ENCODE measurements around the gene LTF. TPM values are rescaled to one million over a fixed set of nuclear protein-coding genes. Genes with fewer than 3 reads are reported as not detected.

The LTF gene
- total RNA-seq, 3 donors from 2014 or later: not detected

GRCh38 chr3:46483825-46484224 lies 19.1 kb upstream of the LTF start:
- peaks cover 8% of the 10 kb centered on the region for H3K27me3 Mint-ChIP-seq (ENCODE audit: low read depth)
- no peaks in the 10 kb centered on the region for H3K36me3 Mint-ChIP-seq (ENCODE audit: insufficient read depth)
- H3K4me1 Mint-ChIP-seq (ENCODE audit: low read depth): peaks cover 4% of the 10 kb centered on the region
- no peaks in the 10 kb centered on the region for H3K9me3 Mint-ChIP-seq
- ATAC-seq (no peak), DNase-seq (no peak)
- no peak overlapping the region for H3K4me3 Mint-ChIP-seq

DNA sequence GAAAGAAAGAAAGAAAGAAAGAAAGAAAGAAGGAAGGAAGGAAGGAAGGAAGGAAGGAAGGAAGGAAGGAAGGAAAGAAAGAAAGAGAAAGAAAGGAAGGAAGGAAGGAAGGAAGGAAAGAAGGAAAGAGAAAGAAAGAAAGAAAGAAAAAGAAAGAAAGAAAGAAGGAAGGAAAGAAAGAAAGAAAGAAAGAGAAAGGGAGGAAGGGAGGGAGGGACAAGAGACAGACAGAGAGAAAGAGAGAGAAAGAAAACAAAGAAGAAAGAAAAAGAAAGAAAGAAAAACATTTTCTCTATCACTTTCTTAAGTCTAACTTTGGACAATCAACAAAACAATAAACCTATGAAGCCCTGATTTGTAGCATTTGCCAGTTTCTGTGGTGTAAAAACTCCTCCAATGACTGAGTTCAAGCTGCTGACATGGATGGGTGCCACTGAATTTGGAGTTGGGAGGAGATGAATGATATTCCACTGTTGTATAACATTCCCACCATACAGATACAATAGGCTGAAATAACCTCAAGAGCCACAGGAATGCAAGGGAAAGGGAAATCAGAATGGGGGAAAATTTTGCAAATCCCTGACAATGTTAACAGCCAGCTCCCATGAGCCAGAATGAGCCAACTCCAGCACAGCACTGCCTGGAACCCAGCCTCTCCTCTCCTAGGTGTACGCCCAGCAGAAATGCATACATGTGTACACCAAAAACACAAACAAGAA lies 18.1 kb upstream of the LTF start:
- no peak for ATAC-seq

GRCh38 chr3:46481636-46482035 lies 16.9 kb upstream of the LTF start:
- Mint-ChIP-seq H3K36me3 (ENCODE audit: insufficient read depth) (no peaks in the 10 kb centered on the region), H3K9me3 (no peaks in the 10 kb centered on the region), H3K27me3 (ENCODE audit: low read depth) (peaks cover 19% of the 10 kb centered on the region), H3K4me1 (ENCODE audit: low read depth) (no peaks in the 10 kb centered on the region), H3K4me3 (no peak overlapping the region)
- ATAC-seq (no peak), DNase-seq (no peak)

More for the DNA sequence above, 18.1 kb upstream of the LTF start:
- Mint-ChIP-seq H3K27me3 (ENCODE audit: low read depth) (peaks cover 13% of the 10 kb centered on the region), H3K36me3 (ENCODE audit: insufficient read depth) (no peaks in the 10 kb centered on the region), H3K4me1 (ENCODE audit: low read depth) (no peaks in the 10 kb centered on the region), H3K9me3 (no peaks in the 10 kb centered on the region), H3K4me3 (no peak overlapping the region)
- no peak for DNase-seq

- DNase-seq: no peak
- ATAC-seq: no peak
- Mint-ChIP-seq H3K9me3 (no peaks in the 10 kb centered on the region), H3K4me3 (no peak overlapping the region), H3K27me3 (ENCODE audit: low read depth) (peaks cover 19% of the 10 kb centered on the region), H3K36me3 (ENCODE audit: insufficient read depth) (no peaks in the 10 kb centered on the region), H3K4me1 (ENCODE audit: low read depth) (no peaks in the 10 kb centered on the region)
Measured at GRCh38 chr3:46480491-46481195, 15.9 kb upstream of the LTF start.

DNA sequence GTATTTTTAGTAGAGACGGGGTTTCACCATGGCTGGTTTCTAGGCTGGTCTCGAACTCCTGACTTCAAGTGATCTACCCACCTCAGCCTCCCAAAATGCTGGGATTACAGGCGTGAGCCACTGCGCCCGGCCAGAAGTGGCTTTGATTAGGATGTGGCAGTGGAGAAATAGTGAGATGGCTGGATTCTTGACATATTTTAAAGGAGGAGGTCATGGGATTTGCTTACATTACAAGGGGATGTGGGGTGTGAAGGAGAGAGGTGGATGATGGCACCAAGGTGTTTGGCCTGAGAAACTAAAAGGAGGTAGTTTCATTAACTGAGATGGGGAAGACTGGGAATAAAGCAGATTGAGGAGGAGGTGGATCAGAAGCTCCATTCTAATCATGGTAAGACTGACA lies 15.0 kb upstream of the LTF start:
- Mint-ChIP-seq H3K4me3 (no peak overlapping the region), H3K9me3 (peaks cover 5% of the 10 kb centered on the region), H3K36me3 (ENCODE audit: insufficient read depth) (no peaks in the 10 kb centered on the region), H3K27me3 (ENCODE audit: low read depth) (peaks cover 19% of the 10 kb centered on the region), H3K4me1 (ENCODE audit: low read depth) (no peaks in the 10 kb centered on the region)
- no peak for ATAC-seq
- no peak for DNase-seq

DNA sequence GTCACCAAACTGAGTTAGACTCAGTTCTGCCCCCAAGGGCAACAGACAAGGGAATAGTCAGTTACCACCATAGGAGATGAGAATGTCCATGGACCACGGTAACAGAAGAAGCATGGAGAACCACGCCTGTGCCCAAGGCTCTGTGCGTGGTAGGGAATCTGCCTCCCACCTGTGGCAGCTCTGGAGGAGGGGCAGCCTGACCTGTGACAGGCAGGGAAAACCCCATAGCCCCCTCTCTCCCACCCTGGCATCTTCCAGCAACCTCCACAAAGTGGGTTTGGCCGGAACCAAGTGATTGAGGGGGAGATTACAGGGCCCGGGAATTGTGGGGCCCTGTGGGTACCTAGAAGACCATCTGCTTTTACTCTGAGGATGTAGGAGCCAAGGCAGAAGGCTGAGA lies 14.3 kb upstream of the LTF start:
- no peak overlapping the region for H3K4me3 Mint-ChIP-seq
- no peak for DNase-seq
- H3K27me3 Mint-ChIP-seq (ENCODE audit: low read depth): peaks cover 20% of the 10 kb centered on the region
- peaks cover 12% of the 10 kb centered on the region for H3K9me3 Mint-ChIP-seq
- H3K36me3 Mint-ChIP-seq (ENCODE audit: insufficient read depth): peaks cover 2% of the 10 kb centered on the region
- no peak for ATAC-seq
- no peaks in the 10 kb centered on the region for H3K4me1 Mint-ChIP-seq (ENCODE audit: low read depth)

DNA sequence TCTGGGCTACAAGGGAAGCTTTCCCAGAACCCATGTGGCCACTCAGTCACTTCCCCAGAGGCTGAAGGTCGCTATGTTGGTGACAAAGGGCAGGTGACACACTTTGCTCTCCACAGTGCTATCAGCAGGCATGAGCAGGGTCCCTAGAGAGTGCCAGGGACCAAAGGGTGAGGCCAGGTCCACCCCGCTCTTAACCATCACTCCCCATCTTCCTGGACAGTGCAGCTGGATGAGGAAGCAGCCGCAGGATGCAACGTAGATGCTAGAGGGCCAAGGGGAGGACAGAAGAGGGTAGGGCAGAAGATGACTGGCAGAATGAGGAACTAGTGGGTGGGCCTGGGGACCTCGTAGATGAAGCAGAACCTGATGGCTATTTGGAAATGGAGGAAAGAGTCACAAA lies 13.6 kb upstream of the LTF start:
- H3K4me3 Mint-ChIP-seq: no peak overlapping the region
- no peaks in the 10 kb centered on the region for H3K4me1 Mint-ChIP-seq (ENCODE audit: low read depth)
- DNase-seq (no peak), ATAC-seq (no peak)
- peaks cover 17% of the 10 kb centered on the region for H3K9me3 Mint-ChIP-seq
- H3K27me3 Mint-ChIP-seq (ENCODE audit: low read depth): peaks cover 23% of the 10 kb centered on the region
- peaks cover 2% of the 10 kb centered on the region for H3K36me3 Mint-ChIP-seq (ENCODE audit: insufficient read depth)

GRCh38 chr3:46477756-46478155 lies 13.1 kb upstream of the LTF start:
- no peak for ATAC-seq
- peaks cover 28% of the 10 kb centered on the region for H3K27me3 Mint-ChIP-seq (ENCODE audit: low read depth)
- no peak overlapping the region for H3K4me3 Mint-ChIP-seq
- DNase-seq: no peak
- peaks cover 2% of the 10 kb centered on the region for H3K36me3 Mint-ChIP-seq (ENCODE audit: insufficient read depth)
- peaks cover 17% of the 10 kb centered on the region for H3K9me3 Mint-ChIP-seq
- no peaks in the 10 kb centered on the region for H3K4me1 Mint-ChIP-seq (ENCODE audit: low read depth)

GRCh38 chr3:46477145-46477544 lies 12.4 kb upstream of the LTF start:
- Mint-ChIP-seq H3K27me3 (ENCODE audit: low read depth) (peaks cover 29% of the 10 kb centered on the region), H3K4me1 (ENCODE audit: low read depth) (no peaks in the 10 kb centered on the region), H3K9me3 (peaks cover 17% of the 10 kb centered on the region), H3K36me3 (ENCODE audit: insufficient read depth) (peaks cover 2% of the 10 kb centered on the region), H3K4me3 (no peak overlapping the region)
- DNase-seq (no peak), ATAC-seq (no peak)

GRCh38 chr3:46472736-46473135 lies 8.0 kb upstream of the LTF start:
- Mint-ChIP-seq H3K9me3 (peaks cover 17% of the 10 kb centered on the region), H3K4me1 (ENCODE audit: low read depth) (no peaks in the 10 kb centered on the region), H3K27me3 (ENCODE audit: low read depth) (peaks cover 22% of the 10 kb centered on the region), H3K4me3 (no peak overlapping the region), H3K36me3 (ENCODE audit: insufficient read depth) (peaks cover 2% of the 10 kb centered on the region)
- DNase-seq (no peak), ATAC-seq (no peak)

DNA sequence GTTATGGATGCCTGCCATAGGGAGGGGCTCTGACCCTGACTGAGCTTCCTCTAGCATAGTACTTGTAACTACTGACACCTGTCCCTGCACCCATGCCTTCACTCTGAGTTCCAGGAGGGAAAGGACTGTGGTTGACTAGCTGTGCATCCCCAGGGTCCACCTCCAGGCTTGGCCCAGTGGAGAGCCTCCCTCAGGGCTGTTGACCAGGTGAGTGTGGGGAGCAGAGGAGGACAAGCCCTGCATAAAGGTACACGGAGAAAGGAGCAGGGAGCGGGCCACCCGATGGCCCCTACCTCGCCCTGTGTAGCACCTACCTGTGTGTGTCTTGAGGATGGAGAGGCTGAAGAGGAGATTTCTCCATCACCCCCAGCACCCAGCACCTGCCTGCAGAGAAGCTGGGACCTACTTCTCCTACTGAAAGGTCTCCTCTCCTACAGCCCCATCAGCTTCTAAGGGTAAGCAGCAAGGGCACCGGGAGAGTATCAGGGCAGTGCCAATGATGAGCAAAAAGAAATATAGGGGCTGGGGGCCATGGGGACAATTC lies 6.7 kb upstream of the LTF start:
- ATAC-seq: no peak
- no peaks in the 10 kb centered on the region for H3K4me1 Mint-ChIP-seq (ENCODE audit: low read depth)
- H3K27me3 Mint-ChIP-seq (ENCODE audit: low read depth): peaks cover 16% of the 10 kb centered on the region

DNA sequence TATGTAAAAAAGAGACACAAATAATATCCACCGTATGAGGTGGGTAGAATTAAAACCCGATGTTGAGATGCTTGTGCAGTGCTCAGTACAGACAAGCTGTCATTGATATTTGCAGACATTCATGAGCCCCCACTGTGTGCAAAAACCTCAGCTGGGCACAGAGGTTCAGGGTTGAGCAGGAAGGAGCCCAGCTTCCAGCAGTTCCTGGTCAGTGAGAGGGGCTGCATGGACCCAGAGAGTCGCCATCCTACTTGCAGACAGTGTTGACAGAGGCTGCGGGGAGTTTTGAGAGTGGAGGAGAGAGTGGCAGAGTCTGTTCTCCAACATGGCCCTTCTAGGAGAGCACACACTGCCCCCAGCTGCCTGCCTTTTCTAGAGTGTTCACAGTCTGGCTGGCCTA lies 6.1 kb upstream of the LTF start:
- no peak for DNase-seq
- Mint-ChIP-seq H3K9me3 (peaks cover 17% of the 10 kb centered on the region), H3K4me3 (no peak overlapping the region), H3K27me3 (ENCODE audit: low read depth) (peaks cover 17% of the 10 kb centered on the region), H3K36me3 (ENCODE audit: insufficient read depth) (peaks cover 2% of the 10 kb centered on the region), H3K4me1 (ENCODE audit: low read depth) (no peaks in the 10 kb centered on the region)
- ATAC-seq: no peak

More for the DNA sequence above, 6.7 kb upstream of the LTF start:
- peaks cover 2% of the 10 kb centered on the region for H3K36me3 Mint-ChIP-seq (ENCODE audit: insufficient read depth)
- DNase-seq: no peak
- H3K4me3 Mint-ChIP-seq: no peak overlapping the region
- peaks cover 17% of the 10 kb centered on the region for H3K9me3 Mint-ChIP-seq

- DNase-seq: no peak
- no peak for ATAC-seq
- peaks cover 26% of the 10 kb centered on the region for H3K27me3 Mint-ChIP-seq (ENCODE audit: low read depth)
Measured at GRCh38 chr3:46469680-46470357, 5.1 kb upstream of the LTF start.

GRCh38 chr3:46468753-46469600 lies 4.3 kb upstream of the LTF start:
- Mint-ChIP-seq H3K4me3 (no peak overlapping the region), H3K4me1 (ENCODE audit: low read depth) (no peaks in the 10 kb centered on the region), H3K9me3 (peaks cover 5% of the 10 kb centered on the region), H3K36me3 (ENCODE audit: insufficient read depth) (no peaks in the 10 kb centered on the region), H3K27me3 (ENCODE audit: low read depth) (peaks cover 30% of the 10 kb centered on the region)
- DNase-seq (no peak), ATAC-seq (no peak)

More at GRCh38 chr3:46469680-46470357, 5.1 kb upstream of the LTF start:
- H3K9me3 Mint-ChIP-seq: peaks cover 13% of the 10 kb centered on the region
- no peaks in the 10 kb centered on the region for H3K4me1 Mint-ChIP-seq (ENCODE audit: low read depth)
- H3K4me3 Mint-ChIP-seq: no peak overlapping the region
- peaks cover 2% of the 10 kb centered on the region for H3K36me3 Mint-ChIP-seq (ENCODE audit: insufficient read depth)

All from activated T-cell treated with anti-CD3 and anti-CD28 coated beads, Interleukin-2, amount 50 U/mL, for 4 hours (primary cell).